CD4-positive, alpha-beta T cell treated with Interleukin-17A for 1 hour (primary cell): ENCODE data around the gene BTG4.

Source experiments
- DNase-seq: peaks from one replicate; pipeline ENCODE4 v3.0.0-alpha.2; 2020

The BTG4 gene

GRCh38 chr11:111479666-111480065 lies 32.5 kb downstream of the BTG4 start:
- no peak for DNase-seq

- DNase-seq, result no peak
These were observed 34.3 kb downstream of the BTG4 start for GRCh38 chr11:111477898-111478297.

- DNase-seq, result no peak
These were observed 35.2 kb downstream of the BTG4 start for GRCh38 chr11:111476956-111477355.

- no peak for DNase-seq
These were observed 35.8 kb downstream of the BTG4 start for GRCh38 chr11:111476366-111476765.

GRCh38 chr11:111474432-111474831 lies 37.8 kb downstream of the BTG4 start:
- no peak for DNase-seq

- no peak for DNase-seq
These were observed 40.0 kb downstream of the BTG4 start for GRCh38 chr11:111472228-111472627.

GRCh38 chr11:111469200-111469599 lies 43.0 kb downstream of the BTG4 start:
- no peak for DNase-seq

GRCh38 chr11:111466615-111467014 lies 45.6 kb downstream of the BTG4 start:
- DNase-seq, result no peak

- DNase-seq, result no peak
These were observed 46.8 kb downstream of the BTG4 start for GRCh38 chr11:111465400-111465799.

- no peak for DNase-seq
These were observed 48.9 kb downstream of the BTG4 start for GRCh38 chr11:111463276-111463675.

- no peak for DNase-seq
These were observed 49.9 kb downstream of the BTG4 start for GRCh38 chr11:111462329-111462728.

- no peak for DNase-seq
These were observed 50.5 kb downstream of the BTG4 start for GRCh38 chr11:111461460-111462235.

- no peak for DNase-seq
These were observed 51.3 kb downstream of the BTG4 start for GRCh38 chr11:111460856-111461255.

GRCh38 chr11:111460340-111460739 lies 51.8 kb downstream of the BTG4 start:
- DNase-seq, result no peak

- no peak for DNase-seq
These were observed 52.5 kb downstream of the BTG4 start for GRCh38 chr11:111459506-111460270.

- DNase-seq, result no peak
These were observed 54.3 kb downstream of the BTG4 start for GRCh38 chr11:111457731-111458368.

GRCh38 chr11:111456859-111457730 lies 55.1 kb downstream of the BTG4 start:
- DNase-seq, result no peak

- no peak for DNase-seq
These were observed 55.9 kb downstream of the BTG4 start for GRCh38 chr11:111456086-111456858.

- no peak for DNase-seq
These were observed 56.7 kb downstream of the BTG4 start for GRCh38 chr11:111455291-111456085.

GRCh38 chr11:111454561-111455192 lies 57.5 kb downstream of the BTG4 start:
- DNase-seq, result peak; percentile 12
